ENCODE measurements around the gene RHCG. TPM values are rescaled to one million over a fixed set of nuclear protein-coding genes. Genes with fewer than 3 reads are reported as not detected.
A peak's percentile ranks its signal among the peaks of the same experiment; 100 is the strongest.

RHCG gene
- total and polyA plus RNA-seq, 10 donors = 0.23 to 1.6 (median 0.30) TPM; not detected in 7

DNA sequence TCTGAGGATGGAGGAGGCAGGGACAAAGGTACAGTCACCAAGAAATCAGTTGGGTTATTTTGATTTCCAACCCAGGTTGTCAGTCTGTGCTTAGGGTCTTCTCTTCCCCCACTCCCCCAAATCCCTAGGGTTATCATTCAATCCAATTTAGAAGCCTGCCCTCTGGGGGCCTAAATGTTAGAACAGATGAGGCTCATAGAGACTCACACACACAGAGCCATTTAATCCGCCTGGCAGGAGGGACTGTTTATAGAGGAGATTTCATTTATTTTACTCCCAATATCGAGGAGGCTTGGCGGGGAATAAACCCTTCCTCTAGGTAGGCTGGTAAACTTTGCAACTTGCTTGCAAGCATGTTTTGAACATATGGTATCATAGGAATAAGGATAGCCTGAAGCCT lies 52.8 kb downstream of the RHCG start:
- Histone ChIP-seq H3K27me3 (replicated peaks in 1 of 7) (peaks cover 0 to 60% (median under 1%) of the 10 kb centered on the region in 7 donors), H3K27ac (no peak overlapping the region), H3K4me3 (no peak overlapping the region), H3K36me3 (no peaks in the 10 kb centered on the region), H3K4me1 (peaks cover 0 to 29% (median 18%) of the 10 kb centered on the region in 6 donors), H3K9me3 (no peaks in the 10 kb centered on the region)
- 65 to 81% (median 78%) methylated on average over 3 of the region's 3 CpGs for WGBS, 5 donors
- intact Hi-C loops (cut with DNase I; ENCODE audit: low total_unique reads) = no loop called here
- DNase-seq = no peak
- TF ChIP-seq POLR2AphosphoS5 (IDR thresholded peaks at IDR 0.05) = no peak
- TF ChIP-seq POLR2A (IDR thresholded peaks at IDR 0.05) = no peak
- TF ChIP-seq, protein P1, sequence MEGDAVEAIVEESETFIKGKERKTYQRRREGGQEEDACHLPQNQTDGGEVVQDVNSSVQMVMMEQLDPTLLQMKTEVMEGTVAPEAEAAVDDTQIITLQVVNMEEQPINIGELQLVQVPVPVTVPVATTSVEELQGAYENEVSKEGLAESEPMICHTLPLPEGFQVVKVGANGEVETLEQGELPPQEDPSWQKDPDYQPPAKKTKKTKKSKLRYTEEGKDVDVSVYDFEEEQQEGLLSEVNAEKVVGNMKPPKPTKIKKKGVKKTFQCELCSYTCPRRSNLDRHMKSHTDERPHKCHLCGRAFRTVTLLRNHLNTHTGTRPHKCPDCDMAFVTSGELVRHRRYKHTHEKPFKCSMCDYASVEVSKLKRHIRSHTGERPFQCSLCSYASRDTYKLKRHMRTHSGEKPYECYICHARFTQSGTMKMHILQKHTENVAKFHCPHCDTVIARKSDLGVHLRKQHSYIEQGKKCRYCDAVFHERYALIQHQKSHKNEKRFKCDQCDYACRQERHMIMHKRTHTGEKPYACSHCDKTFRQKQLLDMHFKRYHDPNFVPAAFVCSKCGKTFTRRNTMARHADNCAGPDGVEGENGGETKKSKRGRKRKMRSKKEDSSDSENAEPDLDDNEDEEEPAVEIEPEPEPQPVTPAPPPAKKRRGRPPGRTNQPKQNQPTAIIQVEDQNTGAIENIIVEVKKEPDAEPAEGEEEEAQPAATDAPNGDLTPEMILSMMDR (IDR thresholded peaks at IDR 0.05 in 8 of 11, conservative IDR thresholded peaks at IDR 0.05 in 3 of 11) = no peak

GRCh38 chr15:89442671-89443307 lies 53.6 kb downstream of the RHCG start:
- 51 to 75% (median 64%) methylated on average over 12 to 19 of the region's 19 CpGs for WGBS, 5 donors
- TF ChIP-seq POLR2AphosphoS5 (IDR thresholded peaks at IDR 0.05) (no peak), POLR2A (IDR thresholded peaks at IDR 0.05) (no peak)
- TF ChIP-seq, protein P1 (IDR thresholded peaks at IDR 0.05 in 8 of 11, conservative IDR thresholded peaks at IDR 0.05 in 3 of 11) = peak in 7 of 11 experiments; percentile 20 to 61 (median 54)
- H3K9me3 ChIP-seq = no peaks in the 10 kb centered on the region
- peaks cover 0 to 29% (median 18%) of the 10 kb centered on the region in 6 donors for H3K4me1 ChIP-seq
- H3K27me3 ChIP-seq (replicated peaks in 1 of 7) = peaks cover 0 to 60% (median 0%) of the 10 kb centered on the region in 7 donors
- DNase-seq = no peak
- no peak overlapping the region for H3K27ac ChIP-seq
- H3K36me3 ChIP-seq = no peaks in the 10 kb centered on the region
- no peak overlapping the region for H3K4me3 ChIP-seq
- intact Hi-C loops (cut with DNase I; ENCODE audit: low total_unique reads) = no loop called here

- Histone ChIP-seq H3K27ac (peak overlapping the region in 2 of 8 donors; percentile 24 to 67), H3K27me3 (replicated peaks in 1 of 7) (peaks cover 0 to 56% (median 0%) of the 10 kb centered on the region in 7 donors), H3K4me1 (peaks cover 0 to 29% (median 18%) of the 10 kb centered on the region in 6 donors), H3K36me3 (no peaks in the 10 kb centered on the region), H3K4me3 (no peak overlapping the region), H3K9me3 (no peaks in the 10 kb centered on the region)
- 78 to 90% (median 87%) methylated on average over 4 to 10 of the region's 10 CpGs for WGBS, 5 donors
- TF ChIP-seq POLR2AphosphoS5 (IDR thresholded peaks at IDR 0.05) (no peak), POLR2A (IDR thresholded peaks at IDR 0.05) (no peak)
- TF ChIP-seq, protein P1 (IDR thresholded peaks at IDR 0.05 in 8 of 11, conservative IDR thresholded peaks at IDR 0.05 in 3 of 11) = no peak
- intact Hi-C loops (cut with DNase I; ENCODE audit: low total_unique reads) = no loop called here
- DNase-seq = no peak
Observed at GRCh38 chr15:89442155-89442554, 54.2 kb downstream of the RHCG start.

DNA sequence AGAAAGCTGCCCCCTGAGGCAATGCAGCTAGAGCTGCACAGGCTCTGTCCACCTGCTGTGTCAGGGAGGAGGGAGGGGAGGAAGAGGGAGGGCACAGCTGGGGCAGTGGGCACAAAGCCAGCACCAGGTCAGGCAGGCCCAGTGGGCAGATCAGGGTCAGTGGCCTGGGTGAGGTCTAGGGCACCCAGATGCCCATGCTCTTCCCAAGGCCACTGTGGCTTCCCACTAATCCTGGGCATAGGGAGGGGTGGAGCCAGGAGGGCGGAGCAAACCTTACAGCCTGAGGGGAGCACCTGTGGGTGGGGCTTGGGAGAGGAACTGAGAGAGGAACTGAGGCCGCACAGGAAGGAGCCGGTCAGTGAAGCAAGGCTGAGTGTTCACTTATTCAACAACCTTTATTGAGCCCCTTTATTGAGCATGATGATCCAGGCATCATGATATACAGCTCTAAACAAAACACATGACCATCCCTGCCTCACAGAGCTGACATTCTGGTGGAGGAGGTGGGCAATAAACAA lies 55.0 kb downstream of the RHCG start:
- Histone ChIP-seq H3K9me3 (no peaks in the 10 kb centered on the region), H3K36me3 (no peaks in the 10 kb centered on the region), H3K27ac (peak overlapping the region in 2 of 8 donors; percentile 24 to 67), H3K27me3 (replicated peaks in 1 of 7) (peaks cover 0 to 56% (median 0%) of the 10 kb centered on the region in 7 donors), H3K4me3 (peak overlapping the region in 1 of 8 donors; percentile 4), H3K4me1 (peaks cover 0 to 29% (median 18%) of the 10 kb centered on the region in 6 donors)
- TF ChIP-seq, protein P1 (IDR thresholded peaks at IDR 0.05 in 8 of 11, conservative IDR thresholded peaks at IDR 0.05 in 3 of 11) = no peak
- TF ChIP-seq POLR2AphosphoS5 (IDR thresholded peaks at IDR 0.05) = peak in 1 of 3 donors; percentile 52
- intact Hi-C loops (cut with DNase I; ENCODE audit: low total_unique reads) = no loop called here
- 27 to 39% (median 30%) methylated on average over 3 of the region's 3 CpGs for WGBS, 5 donors
- DNase-seq = peak; percentile 90

All from spleen (tissue), 11 donors.